HG02678 (cell line): ENCODE results near the gene CLEC1A.

Experiments used
- ATAC-seq: cut with Tn5 transposase; IDR thresholded peaks from one replicate; pipeline ENCODE4 v1.9.1; 2021; ENCODE audit warnings: mild to moderate bottlenecking, moderate library complexity; ENCODE audit not compliant: unreplicated experiment

The CLEC1A gene

GRCh38 chr12:10101648-10102220 lies 2.9 kb upstream of the CLEC1A start:
- ATAC-seq = no peak

GRCh38 chr12:10101042-10101579 lies 2.3 kb upstream of the CLEC1A start:
- no peak for ATAC-seq

GRCh38 chr12:10097521-10097920 lies 1.3 kb downstream of the CLEC1A start:
- ATAC-seq = no peak

- ATAC-seq = no peak
These were observed 2.8 kb downstream of the CLEC1A start for GRCh38 chr12:10095971-10096370.

DNA sequence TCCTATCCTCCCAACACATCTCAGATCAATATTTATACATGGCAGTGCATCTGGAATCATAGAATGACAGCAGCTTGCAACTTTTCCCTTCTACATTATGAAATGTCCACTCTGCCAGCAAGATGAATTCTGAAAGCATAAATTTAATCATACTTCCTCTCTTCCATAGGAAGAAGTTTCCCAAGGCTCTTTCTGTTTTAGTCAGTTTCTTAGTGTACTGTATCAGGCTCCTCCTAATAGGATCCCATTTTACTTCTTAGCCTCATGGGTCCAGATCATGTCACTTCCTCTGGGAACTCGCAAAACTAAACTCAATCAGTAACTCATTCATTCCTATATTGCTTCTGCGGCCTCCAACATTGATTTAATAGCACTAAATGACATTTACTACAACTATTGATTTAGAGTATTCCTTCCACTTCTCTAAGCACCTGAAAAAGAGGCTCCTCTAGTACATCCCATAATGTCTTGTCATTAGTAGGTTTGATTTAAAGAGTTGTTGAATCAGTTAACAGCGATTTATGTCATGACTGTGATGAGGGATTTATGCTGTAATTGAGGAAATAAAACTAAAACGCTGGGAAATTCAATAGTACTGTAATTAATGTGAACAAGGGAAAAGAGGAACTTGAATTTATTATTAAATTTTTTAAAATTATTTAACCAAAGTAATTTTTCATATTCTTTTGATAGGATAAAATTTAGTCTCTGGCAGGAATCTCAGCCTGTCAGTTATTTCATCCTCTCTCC lies 4.0 kb downstream of the CLEC1A start:
- no peak for ATAC-seq

GRCh38 chr12:10088955-10089900 lies 9.6 kb downstream of the CLEC1A start:
- no peak for ATAC-seq

DNA sequence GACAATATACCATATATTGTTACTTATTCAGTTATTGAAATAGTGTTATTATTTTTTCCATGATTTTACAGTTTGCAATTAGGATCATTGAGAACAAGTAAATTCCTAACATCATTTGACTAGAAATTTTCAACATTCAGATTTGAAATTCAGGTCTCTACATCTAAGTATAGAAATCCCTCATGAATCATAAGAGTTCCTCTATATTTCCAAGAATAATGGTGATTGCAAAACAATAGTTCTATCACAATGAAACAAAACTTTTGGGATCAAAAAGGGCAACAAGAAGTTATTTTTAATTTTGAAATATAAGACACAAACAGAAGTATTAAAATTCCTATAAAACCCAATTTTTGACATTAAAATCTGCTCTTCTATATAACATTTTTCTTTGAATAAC lies 10.8 kb downstream of the CLEC1A start:
- no peak for ATAC-seq

- ATAC-seq = no peak
These were observed 12.4 kb downstream of the CLEC1A start for GRCh38 chr12:10086387-10086786.

- ATAC-seq = no peak
These were observed 14.1 kb downstream of the CLEC1A start for GRCh38 chr12:10084733-10085132.

GRCh38 chr12:10082117-10082874 lies 16.5 kb downstream of the CLEC1A start:
- no peak for ATAC-seq

DNA sequence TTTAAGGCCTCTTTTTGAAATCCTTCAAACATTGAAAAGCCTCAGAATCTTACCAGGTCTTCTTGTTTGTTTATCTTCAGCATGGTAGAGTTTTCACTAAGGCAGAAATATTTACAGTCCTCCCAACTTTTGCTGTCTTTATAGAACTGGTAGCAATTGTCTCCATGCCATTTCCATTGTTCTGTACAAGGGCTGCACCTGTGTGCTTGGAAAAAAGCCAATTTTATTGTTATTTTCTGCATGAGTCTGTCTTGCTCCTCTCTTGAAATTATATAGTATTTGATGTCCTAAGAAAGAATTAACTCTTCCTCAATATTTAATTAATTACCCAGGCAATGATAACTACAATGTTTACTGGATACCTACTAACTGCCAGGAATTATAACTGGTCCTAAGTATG lies 23.3 kb downstream of the CLEC1A start:
- ATAC-seq = no peak

DNA sequence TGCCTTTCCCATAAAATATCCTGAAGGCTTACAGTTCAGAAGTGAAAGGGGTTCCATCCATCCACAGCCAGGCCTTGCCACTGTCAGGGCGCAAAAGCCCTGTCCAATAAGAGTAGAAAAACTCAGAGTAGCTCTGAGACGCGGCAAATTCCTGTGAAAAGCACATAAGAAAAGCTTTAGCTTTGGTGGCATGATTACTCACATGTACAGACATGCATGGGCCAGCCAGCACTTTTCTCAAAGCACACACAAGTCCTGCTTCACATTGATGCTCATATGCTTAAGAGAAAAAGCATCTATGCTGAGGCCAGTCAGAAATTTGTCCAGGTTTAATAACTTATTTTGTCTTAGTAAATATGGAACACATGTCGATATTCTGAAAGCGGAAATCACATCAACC lies 25.5 kb downstream of the CLEC1A start:
- no peak for ATAC-seq

- ATAC-seq = no peak
These were observed 26.7 kb downstream of the CLEC1A start for GRCh38 chr12:10072131-10072530.

DNA sequence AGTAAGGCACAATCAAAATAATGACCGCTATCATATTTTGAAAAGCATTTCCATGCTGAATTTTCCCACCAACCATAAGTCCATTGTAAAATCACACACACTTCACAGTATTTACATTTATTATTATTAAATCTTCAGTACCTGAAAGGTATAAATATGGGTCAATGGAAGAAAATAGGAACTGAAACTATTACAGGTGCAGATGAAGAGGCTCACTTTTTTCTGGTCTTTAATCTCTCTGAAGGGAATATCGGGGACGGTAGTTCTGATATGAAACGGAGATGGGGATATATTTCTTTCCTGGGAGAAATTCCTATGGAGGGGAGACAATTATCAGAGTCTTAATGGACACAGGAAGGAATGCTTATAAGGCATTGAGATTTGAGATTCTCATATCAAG lies 28.4 kb downstream of the CLEC1A start:
- ATAC-seq = no peak

DNA sequence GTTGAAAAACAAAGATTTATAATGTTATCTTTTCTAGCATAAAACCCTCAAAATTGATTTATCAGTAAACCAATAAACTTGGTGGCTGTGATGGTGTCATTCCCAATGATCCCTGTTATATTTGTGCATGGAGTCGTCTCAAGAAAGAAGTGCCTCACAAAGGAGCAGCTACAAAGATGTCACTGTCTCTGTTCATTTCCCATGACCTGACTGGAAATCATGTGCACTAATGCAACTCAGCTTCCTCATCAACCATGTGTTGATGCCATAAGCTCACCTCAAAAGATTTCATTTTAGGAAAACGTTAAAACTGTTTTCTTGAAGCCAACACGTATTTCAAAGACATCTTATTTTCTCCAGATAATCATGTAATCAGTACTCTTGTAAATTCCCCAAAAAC lies 28.8 kb downstream of the CLEC1A start:
- ATAC-seq = no peak

GRCh38 chr12:10069099-10069498 lies 29.7 kb downstream of the CLEC1A start:
- no peak for ATAC-seq

DNA sequence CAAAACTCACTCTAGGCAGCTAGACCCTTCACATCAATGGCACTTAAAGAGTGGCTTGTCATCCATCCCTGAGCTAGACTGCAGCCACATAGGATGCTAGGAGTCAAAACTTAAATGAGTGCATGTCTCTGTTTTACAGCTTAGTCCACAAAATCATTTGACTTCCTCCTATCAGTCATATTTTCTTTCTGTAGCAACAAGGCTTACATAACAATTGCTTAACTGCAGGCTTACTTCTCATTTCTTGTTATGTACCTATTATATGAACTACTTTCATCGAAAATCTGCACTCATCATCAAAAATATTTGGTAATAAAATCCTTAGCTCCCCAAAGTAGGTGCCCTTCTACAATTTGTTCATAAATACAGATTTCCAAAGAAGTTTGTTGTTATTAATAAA lies 30.1 kb downstream of the CLEC1A start:
- no peak for ATAC-seq

GRCh38 chr12:10067942-10068341 lies 30.8 kb downstream of the CLEC1A start:
- no peak for ATAC-seq

DNA sequence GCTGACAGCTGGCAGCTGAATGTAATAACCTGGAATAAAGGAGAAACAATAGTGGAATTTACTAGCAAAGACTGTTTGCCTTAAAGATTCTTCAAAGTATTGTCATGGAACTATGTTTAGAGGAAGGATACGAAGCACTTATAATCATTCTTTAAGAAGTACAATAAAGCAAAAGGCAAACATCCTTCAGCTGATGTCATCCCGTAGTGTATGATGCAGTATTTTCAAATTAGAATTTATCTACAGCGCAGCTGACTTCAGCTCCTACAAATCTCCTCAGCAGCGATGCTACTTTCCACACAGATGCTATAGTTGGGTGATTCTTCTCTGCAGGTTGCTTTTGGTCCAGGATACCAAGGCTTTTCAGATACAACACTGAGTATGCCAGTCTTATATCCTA lies 31.5 kb downstream of the CLEC1A start:
- ATAC-seq = no peak

DNA sequence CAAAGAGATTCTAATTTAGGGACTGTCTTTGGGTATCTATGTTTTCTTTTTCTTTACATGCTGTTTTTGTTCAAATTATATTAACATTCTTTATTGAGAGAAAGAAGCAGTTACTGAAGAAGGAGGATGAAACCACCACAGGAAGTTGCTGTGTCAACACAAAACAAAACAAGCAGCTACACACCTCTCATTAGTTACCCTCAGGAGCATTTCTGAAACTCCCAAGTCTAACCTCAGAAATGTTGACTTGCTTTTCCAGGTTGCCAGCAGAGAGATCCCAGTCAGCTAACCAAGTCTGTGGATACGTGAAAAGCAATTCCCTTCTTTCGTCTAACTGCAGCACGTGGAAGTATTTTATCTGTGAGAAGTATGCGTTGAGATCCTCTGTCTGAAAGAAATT lies 33.5 kb downstream of the CLEC1A start:
- no peak for ATAC-seq

DNA sequence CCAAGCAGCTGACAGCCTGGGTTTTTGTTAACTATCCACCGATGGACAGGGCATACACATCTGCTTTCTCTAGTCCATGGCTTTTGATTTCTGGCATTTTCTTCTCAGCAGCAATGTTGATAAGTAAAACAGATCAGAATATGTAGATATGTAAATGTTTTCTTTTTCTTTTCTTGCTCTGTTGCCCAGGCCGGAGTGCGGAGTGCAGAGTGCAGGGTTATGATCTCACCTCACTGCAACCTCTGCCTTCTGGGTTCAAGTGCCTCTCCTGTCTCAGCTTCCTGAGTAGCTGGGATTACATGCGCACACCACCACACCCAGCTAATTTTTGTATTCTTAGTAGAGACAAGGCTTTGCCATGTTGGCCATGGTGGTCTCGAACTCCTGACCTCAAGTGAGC lies 40.4 kb downstream of the CLEC1A start:
- ATAC-seq = no peak
